NCI-H1048 (cell line): ENCODE data around the gene NPAS1.

ENCODE experiments used
- DNase-seq: peaks from one replicate; lab custom pipeline; 2025; lab: John Stamatoyannopoulos, UW

Gene NPAS1

GRCh38 chr19:47020132-47020805, 632 bp downstream of the NPAS1 start:
- no peak for DNase-seq

- DNase-seq = no peak
Observed at GRCh38 chr19:47020992-47021496, 1.4 kb downstream of the NPAS1 start.

GRCh38 chr19:47021536-47022139, 2.0 kb downstream of the NPAS1 start:
- no peak for DNase-seq

GRCh38 chr19:47022140-47022536, 2.5 kb downstream of the NPAS1 start:
- DNase-seq = no peak

GRCh38 chr19:47022541-47023447, 3.2 kb downstream of the NPAS1 start:
- no peak for DNase-seq

GRCh38 chr19:47023448-47023794, 3.8 kb downstream of the NPAS1 start:
- no peak for DNase-seq

GRCh38 chr19:47024502-47024901, 4.9 kb downstream of the NPAS1 start:
- no peak for DNase-seq

GRCh38 chr19:47026156-47026555, 6.5 kb downstream of the NPAS1 start:
- DNase-seq = no peak

- DNase-seq = no peak
Observed at GRCh38 chr19:47026889-47027288, 7.3 kb downstream of the NPAS1 start.

GRCh38 chr19:47027586-47028088, 8.0 kb downstream of the NPAS1 start:
- no peak for DNase-seq

- DNase-seq = no peak
Observed at GRCh38 chr19:47028195-47028601, 8.6 kb downstream of the NPAS1 start.

- DNase-seq = no peak
Observed at GRCh38 chr19:47032171-47032811, 12.7 kb downstream of the NPAS1 start.

- no peak for DNase-seq
Observed at GRCh38 chr19:47035127-47036096, 15.8 kb downstream of the NPAS1 start.

GRCh38 chr19:47036097-47036651, 16.5 kb downstream of the NPAS1 start:
- no peak for DNase-seq

GRCh38 chr19:47037766-47038165, 18.1 kb downstream of the NPAS1 start:
- DNase-seq = no peak

GRCh38 chr19:47039239-47039874, 19.7 kb downstream of the NPAS1 start:
- no peak for DNase-seq

- DNase-seq = no peak
Observed at GRCh38 chr19:47040869-47041268, 21.2 kb downstream of the NPAS1 start.

- no peak for DNase-seq
Observed at GRCh38 chr19:47044946-47045866, 25.6 kb downstream of the NPAS1 start.
